ENCODE measurements around the gene VAPA. TPM values are rescaled to one million over a fixed set of nuclear protein-coding genes. Genes with fewer than 3 reads are reported as not detected.

The VAPA gene
- total RNA-seq, 1 donor from 2014 or later = 210 TPM

DNA sequence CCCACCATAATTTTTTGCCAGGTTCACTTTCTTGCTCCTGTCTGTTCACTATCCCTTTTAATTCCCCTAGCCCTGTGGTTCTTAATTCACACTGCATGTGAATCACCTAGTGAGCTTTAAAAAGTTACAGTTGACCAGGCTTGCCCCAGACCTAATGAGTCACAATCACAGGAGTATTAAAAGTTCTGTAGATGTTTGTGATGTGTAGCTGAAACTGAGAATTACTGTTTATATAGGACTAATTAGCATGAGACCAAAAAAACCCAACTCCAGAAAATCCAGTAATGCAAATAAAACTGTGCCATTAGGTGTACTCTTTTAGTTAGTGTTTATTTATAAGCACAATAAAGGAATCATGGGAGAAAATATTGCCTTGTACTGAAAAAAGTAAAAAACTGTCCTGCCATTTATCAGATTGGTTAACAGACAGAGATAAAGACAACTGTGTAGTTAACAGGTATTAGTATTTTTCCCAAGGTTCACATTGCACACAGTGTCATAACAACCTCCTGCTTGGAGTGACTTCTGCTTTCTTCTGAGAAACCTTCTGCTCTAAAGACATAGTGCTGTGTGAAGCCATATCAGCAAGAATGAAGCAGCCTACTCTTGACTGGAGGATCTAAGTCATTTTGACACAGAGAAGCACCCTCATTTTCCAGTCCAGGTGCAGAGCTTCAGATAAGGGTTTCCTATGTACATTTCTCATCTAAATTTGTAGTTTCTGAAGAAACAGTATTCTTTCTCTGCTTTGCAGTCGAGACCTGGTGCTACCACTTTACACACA, 39.0 kb downstream of the VAPA start:
- Histone ChIP-seq H3K4me3 (no peak overlapping the region), H3K36me3 (peaks cover 0 to 13% of the 10 kb centered on the region in 2 donors), H3K4me1 (peaks cover 9% of the 10 kb centered on the region), H3K27ac (no peak overlapping the region), H3K9me3 (no peaks in the 10 kb centered on the region), H3K27me3 (no peaks in the 10 kb centered on the region)
- peak in 1 of 2 donors; percentile 35 for TF ChIP-seq POLR2AphosphoS5 (IDR thresholded peaks at IDR 0.05; ENCODE audit: insufficient read depth in 1 of 2, low read depth in 1 of 2)
- TF ChIP-seq, protein P1, sequence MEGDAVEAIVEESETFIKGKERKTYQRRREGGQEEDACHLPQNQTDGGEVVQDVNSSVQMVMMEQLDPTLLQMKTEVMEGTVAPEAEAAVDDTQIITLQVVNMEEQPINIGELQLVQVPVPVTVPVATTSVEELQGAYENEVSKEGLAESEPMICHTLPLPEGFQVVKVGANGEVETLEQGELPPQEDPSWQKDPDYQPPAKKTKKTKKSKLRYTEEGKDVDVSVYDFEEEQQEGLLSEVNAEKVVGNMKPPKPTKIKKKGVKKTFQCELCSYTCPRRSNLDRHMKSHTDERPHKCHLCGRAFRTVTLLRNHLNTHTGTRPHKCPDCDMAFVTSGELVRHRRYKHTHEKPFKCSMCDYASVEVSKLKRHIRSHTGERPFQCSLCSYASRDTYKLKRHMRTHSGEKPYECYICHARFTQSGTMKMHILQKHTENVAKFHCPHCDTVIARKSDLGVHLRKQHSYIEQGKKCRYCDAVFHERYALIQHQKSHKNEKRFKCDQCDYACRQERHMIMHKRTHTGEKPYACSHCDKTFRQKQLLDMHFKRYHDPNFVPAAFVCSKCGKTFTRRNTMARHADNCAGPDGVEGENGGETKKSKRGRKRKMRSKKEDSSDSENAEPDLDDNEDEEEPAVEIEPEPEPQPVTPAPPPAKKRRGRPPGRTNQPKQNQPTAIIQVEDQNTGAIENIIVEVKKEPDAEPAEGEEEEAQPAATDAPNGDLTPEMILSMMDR (IDR thresholded peaks at IDR 0.05) = no peak
- no peak for DNase-seq (ENCODE audit: extremely low spot score in 2 of 2)
- intact Hi-C loops (cut with DNase I) = loop anchor here (10.0 kb wide), 1 partner anchor 258 kb away; no protein-coding TSS in a partner anchor

DNA sequence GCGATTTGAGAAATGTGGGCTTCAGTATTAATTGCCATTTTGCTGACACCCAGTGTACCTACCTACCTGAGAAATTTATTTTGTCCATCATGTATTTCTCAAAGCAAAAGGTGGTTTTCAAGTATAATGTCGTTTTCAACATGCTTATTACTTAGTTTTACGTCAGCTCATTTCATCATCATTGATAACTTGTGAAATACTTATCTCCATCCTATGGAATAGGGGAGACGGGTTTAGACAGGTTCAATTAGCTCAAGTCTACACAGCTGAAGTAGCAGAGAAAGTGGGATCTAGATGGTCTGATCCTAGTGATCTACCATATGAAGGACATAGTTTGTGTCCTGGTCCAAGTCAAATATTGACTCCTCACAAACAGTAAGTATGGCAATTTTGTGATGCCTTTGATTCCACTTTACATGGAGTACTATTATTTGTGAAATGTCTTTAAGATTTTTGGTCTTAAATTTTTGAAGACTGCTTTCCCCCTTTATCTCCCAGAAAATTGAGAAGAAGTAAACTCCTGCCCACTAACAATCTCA, 45.1 kb downstream of the VAPA start:
- DNase-seq (ENCODE audit: extremely low spot score in 2 of 2) = no peak
- Histone ChIP-seq H3K9me3 (no peaks in the 10 kb centered on the region), H3K36me3 (peaks cover 0 to 3% of the 10 kb centered on the region in 2 donors), H3K27me3 (no peaks in the 10 kb centered on the region), H3K27ac (no peak overlapping the region), H3K4me3 (no peak overlapping the region), H3K4me1 (no peaks in the 10 kb centered on the region)
- intact Hi-C loops (cut with DNase I) = loop anchor here (10.0 kb wide), 1 partner anchor 264 kb away; no protein-coding TSS in a partner anchor
- TF ChIP-seq POLR2A (IDR thresholded peaks at IDR 0.05) = no peak
- no peak for TF ChIP-seq POLR2AphosphoS5 (IDR thresholded peaks at IDR 0.05; ENCODE audit: insufficient read depth in 1 of 2, low read depth in 1 of 2)
- TF ChIP-seq, protein P1 (IDR thresholded peaks at IDR 0.05) = no peak

DNA sequence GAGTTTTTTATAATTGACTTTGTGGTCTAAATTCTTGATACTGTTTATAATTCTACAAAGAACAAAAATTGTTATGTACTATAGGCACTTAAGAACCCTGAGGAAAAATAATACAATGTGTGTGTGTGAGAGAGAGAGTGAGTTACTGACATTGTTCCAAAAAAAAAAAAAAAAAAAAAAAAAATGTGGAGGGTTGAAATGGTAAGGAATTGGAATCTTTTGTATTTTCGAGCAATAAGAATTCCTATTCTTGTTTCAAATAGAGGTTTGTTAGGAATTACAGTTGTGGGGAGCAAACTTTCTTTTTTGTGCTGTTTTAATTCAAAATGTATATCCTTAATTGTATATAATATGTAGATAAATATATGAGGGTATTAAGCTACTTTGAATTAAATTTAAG, 45.7 kb downstream of the VAPA start:
- intact Hi-C loops (cut with DNase I) = loop anchor here (10.0 kb wide), 1 partner anchor 265 kb away; no protein-coding TSS in a partner anchor
- H3K4me3 ChIP-seq = no peak overlapping the region
- no peaks in the 10 kb centered on the region for H3K4me1 ChIP-seq
- no peak overlapping the region for H3K27ac ChIP-seq
- no peak for DNase-seq (ENCODE audit: extremely low spot score in 2 of 2)
- H3K36me3 ChIP-seq = no peaks in the 10 kb centered on the region
- no peaks in the 10 kb centered on the region for H3K9me3 ChIP-seq
- no peaks in the 10 kb centered on the region for H3K27me3 ChIP-seq
- TF ChIP-seq POLR2AphosphoS5 (IDR thresholded peaks at IDR 0.05; ENCODE audit: insufficient read depth in 1 of 2, low read depth in 1 of 2) = no peak

DNA sequence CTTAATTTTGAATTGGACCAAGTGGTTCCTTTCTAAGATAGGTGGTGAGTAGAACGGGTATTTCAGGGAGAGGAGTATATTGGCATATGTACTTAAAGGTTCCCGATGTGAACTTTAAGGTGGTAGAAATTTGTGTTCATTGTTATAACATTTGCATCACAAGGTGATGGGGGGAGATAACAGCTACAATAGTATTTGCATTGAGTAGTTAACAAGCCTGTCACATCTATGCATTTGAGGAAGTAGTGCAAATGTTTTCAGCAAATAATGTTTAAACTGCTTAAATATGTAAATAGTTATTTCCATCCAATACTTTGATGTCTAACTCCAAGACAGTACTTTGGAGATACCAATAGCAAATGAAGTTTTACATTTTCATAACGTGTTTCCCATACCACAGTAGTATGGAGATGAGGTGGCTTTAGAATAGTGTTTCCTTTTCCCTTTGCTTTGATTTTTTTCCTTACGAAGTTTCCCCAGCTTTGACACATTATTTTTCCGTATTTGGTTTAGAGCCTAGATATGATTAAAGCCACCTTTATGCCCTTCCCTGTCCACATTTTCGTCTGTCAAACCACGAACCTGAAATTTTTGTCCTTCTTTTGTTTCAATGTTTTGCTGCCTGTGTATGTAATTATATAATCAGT, 46.6 kb downstream of the VAPA start:
- intact Hi-C loops (cut with DNase I) = no loop called here
- TF ChIP-seq POLR2A (IDR thresholded peaks at IDR 0.05) (no peak), POLR2AphosphoS5 (IDR thresholded peaks at IDR 0.05; ENCODE audit: insufficient read depth in 1 of 2, low read depth in 1 of 2) (no peak)
- TF ChIP-seq, protein P1 (IDR thresholded peaks at IDR 0.05) = no peak
- Histone ChIP-seq H3K9me3 (no peaks in the 10 kb centered on the region), H3K4me3 (no peak overlapping the region), H3K27me3 (no peaks in the 10 kb centered on the region), H3K36me3 (no peaks in the 10 kb centered on the region), H3K27ac (no peak overlapping the region), H3K4me1 (no peaks in the 10 kb centered on the region)
- DNase-seq (ENCODE audit: extremely low spot score in 2 of 2) = no peak

DNA sequence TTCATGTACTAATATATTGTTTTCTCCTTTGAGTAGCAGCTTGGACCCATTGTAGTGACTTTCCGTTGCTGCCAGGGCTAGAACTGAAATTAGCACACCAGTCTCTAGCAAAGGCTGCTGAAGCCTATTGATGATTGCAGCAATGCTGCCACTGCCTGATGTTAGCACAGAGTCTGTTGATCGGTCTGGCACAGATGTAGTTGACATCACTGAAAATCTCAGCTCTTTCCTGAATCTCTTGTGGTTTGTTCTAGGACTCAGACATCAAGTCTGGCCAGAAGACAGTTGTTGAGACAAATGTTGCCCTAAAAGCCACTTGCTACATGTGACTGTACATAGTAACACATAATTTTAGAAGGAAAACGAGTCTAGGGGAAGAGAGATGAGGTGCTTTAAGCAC, 47.2 kb downstream of the VAPA start:
- H3K36me3 ChIP-seq = no peaks in the 10 kb centered on the region
- no peak overlapping the region for H3K27ac ChIP-seq
- no peaks in the 10 kb centered on the region for H3K4me1 ChIP-seq
- DNase-seq (ENCODE audit: extremely low spot score in 2 of 2) = no peak
- H3K27me3 ChIP-seq = no peaks in the 10 kb centered on the region
- TF ChIP-seq, protein P1 (IDR thresholded peaks at IDR 0.05) = no peak
- no peak for TF ChIP-seq POLR2A (IDR thresholded peaks at IDR 0.05)
- intact Hi-C loops (cut with DNase I) = no loop called here
- H3K4me3 ChIP-seq = no peak overlapping the region
- no peaks in the 10 kb centered on the region for H3K9me3 ChIP-seq

Measured in vagina (tissue), 2 donors.